Left hindlimb (tissue), 1 donor: ENCODE measurements around the gene RARB.

ENCODE experiments used
- DNase-seq: peaks from one replicate; pipeline ENCODE4 v3.0.0-alpha.2; 2018

RARB gene

DNA sequence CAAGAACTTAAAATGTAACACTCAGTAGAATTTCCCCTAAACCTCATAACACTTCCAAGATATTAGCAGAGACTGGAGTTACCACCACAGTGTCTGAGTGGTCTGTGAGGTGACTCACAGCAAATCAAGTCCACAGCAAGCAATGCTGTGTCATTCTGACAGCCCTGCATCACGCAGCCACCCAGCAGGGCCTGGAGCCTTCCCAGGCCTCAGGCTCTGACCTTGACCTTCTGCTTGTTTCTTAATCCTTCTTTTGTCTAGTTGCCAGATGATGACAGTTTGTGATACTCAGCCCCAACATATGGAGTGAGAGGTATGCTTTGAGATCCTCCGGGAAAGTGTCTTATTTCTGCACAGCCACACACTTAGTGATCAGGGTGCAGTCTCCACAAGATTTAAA is 154.2 kb downstream of the RARB start:
- DNase-seq = no peak

DNA sequence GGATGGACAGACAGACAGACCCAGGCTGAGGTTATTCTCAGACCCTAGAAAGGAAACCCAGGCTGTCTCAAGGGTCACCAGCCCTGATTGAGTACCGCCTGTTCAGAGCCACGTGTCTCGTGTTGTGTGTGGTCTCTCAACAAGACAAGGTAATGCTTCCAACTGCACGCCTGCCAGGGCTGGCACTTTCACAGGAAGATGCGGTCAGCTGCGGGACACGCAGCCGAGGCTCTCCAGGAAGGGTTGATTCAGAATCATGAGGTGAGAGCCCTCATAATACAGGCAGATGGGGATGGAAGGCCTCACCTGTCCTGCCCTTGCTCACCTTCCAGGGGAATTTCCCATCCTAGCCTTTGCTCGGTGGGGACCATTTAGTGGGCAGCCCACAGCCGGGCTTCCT is 155.3 kb downstream of the RARB start:
- no peak for DNase-seq

DNA sequence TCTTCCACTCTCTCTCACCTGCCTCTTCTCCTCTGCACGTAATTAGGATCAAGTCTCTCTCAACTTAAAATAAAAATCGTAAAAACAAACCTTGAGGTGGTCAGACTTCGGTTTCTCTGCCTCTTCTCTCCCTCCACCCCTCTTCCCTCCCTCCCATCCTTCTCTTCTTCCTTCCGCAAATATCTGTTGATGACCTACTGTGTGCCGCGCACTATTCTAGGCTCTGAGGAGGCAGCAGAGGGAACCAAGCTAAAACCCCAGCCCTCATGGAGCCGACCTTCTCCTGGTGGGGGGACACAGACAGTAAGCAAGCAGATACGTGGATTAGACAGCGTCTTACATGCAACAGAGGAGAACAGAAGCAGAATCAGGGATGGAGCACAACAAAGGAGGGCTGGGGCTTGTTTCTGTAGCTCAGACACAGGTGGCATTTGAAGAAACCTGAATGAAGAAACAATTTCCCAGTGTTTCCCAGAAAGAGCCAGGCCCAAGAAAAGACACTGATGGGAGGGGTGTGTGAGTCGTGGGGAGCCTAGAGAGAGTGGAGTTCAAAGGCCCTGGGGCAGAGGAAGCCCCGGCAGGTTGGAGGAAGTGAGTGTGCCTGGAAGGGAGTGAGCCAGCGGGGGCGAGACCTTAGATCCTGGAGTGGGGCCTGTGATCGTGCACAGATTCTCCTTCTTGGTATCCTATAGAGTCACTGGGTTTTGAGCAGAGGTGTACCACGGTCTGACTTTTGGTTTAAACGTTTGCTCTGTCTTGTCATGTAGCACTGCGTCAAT is 156.1 kb downstream of the RARB start:
- no peak for DNase-seq

DNA sequence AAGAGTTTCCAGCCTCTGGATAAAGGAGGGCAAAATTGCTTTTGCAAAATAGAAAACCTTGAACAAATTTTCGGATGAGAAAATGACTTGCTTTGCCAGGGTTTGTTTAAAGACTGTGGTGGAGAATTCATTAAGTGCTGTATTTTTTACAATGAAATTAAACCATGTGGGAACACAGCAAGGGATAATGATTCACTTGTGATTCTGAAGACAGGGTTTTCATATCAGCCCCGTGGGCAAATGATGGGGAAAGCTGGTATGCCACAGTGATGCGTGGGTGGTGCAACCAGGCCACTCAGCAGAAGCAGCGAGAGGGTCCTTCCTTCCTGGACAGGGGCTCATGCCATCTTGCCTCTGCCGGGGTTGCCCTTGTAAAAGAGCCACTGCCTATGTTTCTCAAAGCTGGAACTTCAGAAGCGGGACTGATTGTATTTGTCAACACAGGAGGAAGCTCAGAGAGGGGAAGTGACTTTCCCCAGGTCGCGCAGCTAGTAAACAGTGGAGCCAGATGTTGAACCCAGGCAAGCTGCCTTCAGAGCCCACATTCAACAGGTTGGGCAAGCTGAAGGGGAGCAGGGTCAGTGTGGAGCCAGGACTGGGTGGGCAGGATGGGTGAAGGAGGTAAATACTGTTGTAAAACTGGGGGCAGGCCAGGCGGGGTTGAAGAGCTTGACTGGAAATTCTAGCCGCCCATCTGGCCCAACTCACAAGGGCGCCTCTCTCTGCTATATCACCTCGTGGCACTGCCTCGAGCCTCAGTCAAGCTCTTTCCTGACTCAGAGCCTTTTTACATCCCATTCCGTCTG is 157.5 kb downstream of the RARB start:
- no peak for DNase-seq

DNA sequence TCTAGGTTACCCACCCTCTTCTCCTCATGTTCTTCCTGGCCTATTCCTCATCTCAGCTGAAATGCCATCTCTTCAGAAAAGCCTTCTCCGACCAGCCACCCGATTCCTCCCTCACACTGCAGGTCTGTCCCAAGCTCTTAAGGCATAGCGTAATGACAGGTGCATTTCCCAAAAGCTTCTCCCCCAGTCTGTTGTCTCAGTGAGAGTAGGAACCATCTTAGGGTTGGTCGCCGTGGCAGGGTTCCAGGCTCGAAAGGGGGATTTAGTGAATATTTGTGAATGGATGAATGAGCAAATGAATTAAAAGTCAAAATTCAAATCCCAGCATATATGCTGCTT is 158.1 kb downstream of the RARB start:
- DNase-seq = no peak

DNA sequence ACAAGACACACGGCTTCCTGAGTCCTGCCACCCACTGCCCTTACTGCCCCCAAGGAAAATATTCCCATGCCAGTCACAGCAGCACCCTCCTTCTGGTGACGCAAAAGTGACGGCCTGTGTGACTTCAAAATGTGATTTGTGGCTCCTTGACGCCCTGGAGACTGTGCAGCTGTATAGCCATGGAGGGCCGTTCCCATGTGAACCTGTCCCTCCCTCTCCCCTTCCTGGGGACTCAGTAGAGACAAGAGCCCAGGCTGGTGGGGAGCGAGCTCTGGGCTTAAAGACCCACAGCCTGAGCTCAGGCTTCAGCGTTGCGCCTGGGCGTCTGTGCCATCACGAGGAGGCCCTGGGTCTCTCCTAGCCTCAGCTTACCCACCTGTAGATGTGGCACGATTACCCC is 158.5 kb downstream of the RARB start:
- no peak for DNase-seq

DNA sequence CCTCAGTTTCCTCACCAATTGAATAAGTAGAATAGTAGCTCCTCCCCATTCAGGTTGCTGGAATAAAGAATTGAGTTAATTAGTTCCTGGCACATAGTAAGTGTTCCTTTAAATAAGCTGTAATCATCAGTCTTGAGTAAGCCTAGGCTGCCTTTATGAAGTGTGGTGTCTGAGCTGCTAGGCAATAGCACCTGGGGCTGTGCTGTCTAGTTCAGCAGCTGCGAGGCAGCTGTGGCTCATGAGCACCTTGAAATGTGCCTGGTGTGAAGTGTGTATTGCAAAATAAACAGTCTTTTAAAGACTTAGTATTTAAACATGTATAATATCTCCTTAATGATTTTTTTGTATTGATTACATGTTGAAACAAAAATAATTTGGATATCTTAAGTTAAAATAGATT is 159.0 kb downstream of the RARB start:
- DNase-seq = no peak

- DNase-seq = no peak
Measured at GRCh38 chr3:25587526-25587925, 159.5 kb downstream of the RARB start.

GRCh38 chr3:25587975-25588374 is 159.9 kb downstream of the RARB start:
- no peak for DNase-seq

GRCh38 chr3:25588441-25589103 is 160.5 kb downstream of the RARB start:
- DNase-seq = no peak

DNA sequence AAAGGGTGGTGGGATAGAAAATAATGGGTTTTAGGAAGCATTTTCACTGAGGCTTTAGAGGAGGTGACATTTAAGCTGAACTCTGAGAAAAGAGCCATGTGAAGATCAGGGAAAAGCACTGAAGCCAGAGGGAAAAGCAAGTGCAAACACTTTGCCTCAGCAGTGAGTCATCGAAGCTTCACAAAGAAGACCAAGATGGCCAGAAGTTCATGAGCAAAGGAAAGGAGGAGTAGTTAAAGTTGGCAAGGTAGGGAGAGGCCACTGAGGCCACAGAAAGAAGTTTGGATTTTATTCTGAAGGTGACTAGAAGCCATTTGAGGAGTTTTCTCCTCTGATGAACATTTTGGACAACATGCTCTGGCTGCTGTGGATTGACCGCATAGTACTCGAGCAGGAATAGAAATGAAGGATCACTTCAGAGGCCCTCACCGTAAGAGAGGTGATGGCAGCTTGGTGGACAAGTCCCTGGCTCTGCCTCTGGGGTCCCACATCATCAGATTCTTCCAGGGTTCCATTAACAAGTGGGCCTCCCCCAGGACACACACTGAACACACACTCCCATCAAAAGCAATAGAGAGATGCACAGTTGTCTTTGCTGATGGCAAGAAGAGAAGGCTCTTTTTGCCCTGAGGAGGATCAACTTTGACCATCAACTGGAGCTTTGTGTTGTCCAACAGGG is 161.2 kb downstream of the RARB start:
- DNase-seq = no peak

DNA sequence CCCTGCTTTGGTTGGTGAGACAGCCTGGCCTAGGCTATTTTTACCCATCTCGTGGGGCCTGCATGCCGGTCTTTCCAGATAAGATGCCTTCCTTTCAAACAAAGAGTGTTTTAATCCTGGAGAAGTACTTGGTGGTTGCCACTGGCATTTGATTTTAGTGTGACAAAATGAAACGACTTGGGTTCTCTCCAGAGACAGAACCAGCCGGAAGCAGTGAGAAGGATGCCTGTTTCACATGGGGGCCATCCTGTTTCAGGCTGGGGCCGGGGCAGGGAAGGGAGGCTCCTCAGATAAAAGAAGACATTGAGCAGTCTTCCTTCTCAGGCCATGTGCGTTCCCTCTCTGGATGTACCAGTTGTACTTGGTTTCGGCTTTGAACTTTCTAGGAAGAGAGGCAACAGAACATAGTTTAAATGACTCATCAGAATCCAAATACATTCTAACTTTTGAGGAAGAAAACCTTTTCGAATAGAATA is 161.8 kb downstream of the RARB start:
- DNase-seq = no peak

DNA sequence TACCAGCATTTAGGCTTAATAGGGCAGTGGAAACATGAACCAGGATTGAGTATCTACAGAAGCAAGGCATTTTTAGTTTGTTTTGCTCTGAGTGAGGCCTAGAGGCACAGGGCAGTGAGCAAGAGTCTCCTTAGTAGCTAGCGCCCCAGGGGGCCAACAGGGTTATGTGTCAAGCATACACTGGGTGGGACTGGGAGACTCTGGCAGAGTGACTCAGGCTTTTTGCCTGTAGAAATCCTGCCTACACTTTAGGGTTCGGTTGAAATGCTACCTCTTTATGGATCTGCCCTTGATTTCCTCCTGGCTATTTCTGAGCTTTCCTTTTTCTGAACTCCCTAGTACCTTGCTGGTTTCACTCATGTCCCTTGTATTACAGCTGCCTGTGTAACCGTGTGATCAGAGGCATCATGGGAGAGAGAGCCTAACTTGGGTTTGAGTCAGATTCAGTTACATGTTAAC is 164.5 kb downstream of the RARB start:
- no peak for DNase-seq

- DNase-seq = no peak
Measured at GRCh38 chr3:25593001-25593400, 164.9 kb downstream of the RARB start.

DNA sequence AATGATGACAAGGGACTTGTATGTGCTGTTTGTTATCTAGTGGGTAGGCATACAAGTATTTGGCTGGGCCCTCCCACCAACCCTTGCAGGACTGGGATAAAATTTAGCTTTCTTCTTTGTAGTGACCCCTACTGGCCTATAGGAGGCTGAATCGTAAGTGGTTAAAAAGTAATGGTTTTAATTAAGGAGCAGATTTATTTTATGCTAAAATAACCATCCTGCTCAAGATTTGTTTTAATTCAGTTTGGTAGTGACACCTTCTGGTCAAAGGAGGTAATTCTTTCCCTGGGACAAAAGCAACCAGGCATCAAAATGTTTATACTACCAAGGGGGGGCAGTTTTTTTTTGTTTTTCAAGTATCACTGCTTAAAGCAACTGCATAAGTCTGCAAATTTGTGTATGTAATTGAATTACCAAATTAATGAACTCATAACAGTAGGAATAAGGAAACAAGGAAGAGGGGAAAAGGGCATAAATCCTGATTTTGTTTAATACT is 166.0 kb downstream of the RARB start:
- DNase-seq = no peak

GRCh38 chr3:25597535-25598101 is 169.6 kb downstream of the RARB start:
- no peak for DNase-seq

- DNase-seq = no peak
Measured at GRCh38 chr3:25603703-25604102, 175.6 kb downstream of the RARB start.

- DNase-seq = no peak
Measured at GRCh38 chr3:25604107-25604805, 176.2 kb downstream of the RARB start.

GRCh38 chr3:25610167-25610566 is 182.1 kb downstream of the RARB start:
- DNase-seq = no peak

DNA sequence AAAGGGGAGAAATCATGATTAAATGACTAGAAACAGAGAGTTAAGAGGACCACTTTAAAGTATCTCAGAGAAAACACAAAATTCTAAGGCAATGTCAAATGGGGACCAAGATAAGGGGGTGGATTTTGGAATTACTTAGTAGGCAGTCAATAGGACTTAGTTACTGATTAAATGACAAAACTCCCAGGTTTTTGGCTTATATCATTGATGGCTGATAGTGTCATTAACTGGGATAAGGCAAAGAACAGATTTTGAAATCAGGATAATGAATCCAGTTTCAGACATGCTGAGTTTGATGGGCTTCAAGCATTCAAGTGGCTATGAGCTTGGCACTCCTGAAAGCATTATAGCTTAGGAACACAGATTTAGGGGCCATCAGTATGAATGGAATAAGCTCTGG is 182.7 kb downstream of the RARB start:
- DNase-seq = no peak

GRCh38 chr3:25611193-25611592 is 183.1 kb downstream of the RARB start:
- DNase-seq = no peak

GRCh38 chr3:25618028-25618427 is 190.0 kb downstream of the RARB start:
- DNase-seq = no peak
